HG02798 (cell line): Measurements from ENCODE around the gene LRP1B.

Experiments
- ATAC-seq: cut with Tn5 transposase; IDR thresholded peaks from one replicate; pipeline ENCODE4 v1.9.1; 2021; ENCODE audit warnings: mild to moderate bottlenecking; ENCODE audit not compliant: unreplicated experiment, poor library complexity

The LRP1B gene

DNA sequence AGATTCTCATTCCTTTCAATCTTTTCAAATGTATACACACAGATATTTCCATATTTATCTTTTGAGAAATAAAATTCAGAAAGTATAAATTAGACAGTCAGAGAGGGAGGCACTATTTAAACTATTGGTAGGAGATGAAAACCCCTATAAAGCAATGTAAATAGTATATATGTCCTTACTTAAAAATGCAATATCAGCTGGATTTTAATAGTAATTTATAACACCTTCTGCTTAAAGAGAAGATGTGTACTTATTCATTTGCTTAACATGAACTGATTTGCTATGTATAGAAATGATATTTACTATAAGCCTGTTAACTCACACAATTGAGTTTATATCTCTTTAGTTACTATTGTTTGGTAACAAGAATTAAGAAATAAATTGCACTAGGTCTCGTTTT is 163.3 kb downstream of the LRP1B start:
- ATAC-seq: no peak

DNA sequence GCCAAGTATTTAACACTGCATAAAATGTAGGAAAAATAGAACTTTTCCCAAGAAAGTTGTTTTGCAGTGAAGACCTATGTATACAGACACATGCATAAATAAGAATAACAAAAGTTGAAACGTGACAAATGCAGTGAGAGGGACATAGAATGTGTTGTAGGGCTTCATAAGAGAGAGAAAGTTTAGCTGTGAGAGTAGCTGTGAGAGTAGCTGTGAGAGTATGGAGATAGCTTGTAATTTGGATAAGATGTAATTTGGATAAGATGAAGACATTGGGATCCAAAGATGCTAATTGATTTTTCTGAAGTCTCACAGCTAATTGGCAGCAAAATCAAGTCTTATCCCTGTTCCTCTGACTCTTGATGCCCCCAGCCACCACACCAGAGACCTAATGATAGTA is 170.9 kb downstream of the LRP1B start:
- ATAC-seq: no peak

DNA sequence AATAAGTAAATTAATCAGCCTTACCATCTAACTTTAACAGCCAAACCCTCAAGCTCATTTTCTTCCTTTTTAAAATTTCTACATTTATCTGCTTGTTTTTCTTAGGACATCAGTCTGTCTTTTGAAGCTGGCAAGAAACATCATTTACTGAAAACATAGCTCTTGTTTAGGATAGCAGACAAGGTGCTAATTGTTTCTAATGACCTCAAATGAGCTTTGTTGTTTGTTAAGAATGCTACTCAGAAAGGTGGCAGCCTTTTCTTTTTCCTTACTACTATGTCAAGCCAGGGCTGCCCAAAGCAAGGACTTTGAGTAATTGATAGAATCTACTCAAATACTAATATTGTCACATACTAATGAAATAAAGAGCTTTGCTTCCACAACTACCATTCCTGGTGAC is 171.8 kb downstream of the LRP1B start:
- no peak for ATAC-seq

DNA sequence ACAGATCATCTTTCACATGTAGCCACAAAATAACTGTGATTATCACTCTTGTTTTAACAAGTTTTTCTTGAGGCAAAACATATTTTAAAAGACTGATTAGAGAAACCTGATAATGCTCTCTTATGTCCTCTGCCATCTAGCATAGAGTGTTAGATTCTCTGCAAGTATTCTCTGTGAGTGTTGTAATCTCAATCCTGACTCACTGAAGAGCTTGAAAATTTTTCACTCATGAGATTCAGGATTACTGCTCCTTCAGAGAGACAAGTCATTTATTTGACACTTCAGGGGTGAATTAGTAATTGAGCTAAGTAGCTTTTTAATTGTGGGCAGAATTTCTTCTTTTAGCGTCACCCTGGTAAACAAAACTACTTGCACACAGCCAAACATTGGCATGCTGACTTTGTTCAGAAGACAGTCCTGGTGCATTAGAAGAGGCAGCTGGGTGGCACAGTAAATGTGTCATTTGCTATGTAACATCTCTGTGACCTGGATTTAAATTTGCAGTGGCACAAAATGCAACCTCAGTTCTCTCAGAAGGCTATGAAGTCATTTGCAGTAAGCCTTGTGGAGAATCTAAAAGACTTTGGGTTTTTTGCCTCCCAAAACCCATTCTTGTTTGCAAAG is 172.9 kb downstream of the LRP1B start:
- no peak for ATAC-seq

DNA sequence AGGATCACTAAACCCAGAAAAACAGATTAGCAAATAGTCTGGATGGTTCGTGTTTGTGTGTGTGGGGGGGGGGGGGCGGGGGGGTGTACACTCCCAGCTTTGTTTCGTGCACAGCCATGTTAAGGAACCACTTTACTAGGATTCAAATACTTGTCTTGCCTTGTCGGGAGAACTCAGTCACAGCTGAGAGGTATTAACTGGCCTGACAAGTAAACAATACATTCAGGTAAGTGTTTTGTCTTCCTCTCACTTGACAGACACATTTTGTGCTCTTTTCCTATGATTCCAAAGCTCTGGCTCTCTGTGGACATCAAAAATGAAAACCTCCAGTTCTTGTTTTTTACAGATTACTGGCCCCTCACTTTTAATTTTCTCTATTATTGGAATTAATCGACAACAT is 173.5 kb downstream of the LRP1B start:
- no peak for ATAC-seq

DNA sequence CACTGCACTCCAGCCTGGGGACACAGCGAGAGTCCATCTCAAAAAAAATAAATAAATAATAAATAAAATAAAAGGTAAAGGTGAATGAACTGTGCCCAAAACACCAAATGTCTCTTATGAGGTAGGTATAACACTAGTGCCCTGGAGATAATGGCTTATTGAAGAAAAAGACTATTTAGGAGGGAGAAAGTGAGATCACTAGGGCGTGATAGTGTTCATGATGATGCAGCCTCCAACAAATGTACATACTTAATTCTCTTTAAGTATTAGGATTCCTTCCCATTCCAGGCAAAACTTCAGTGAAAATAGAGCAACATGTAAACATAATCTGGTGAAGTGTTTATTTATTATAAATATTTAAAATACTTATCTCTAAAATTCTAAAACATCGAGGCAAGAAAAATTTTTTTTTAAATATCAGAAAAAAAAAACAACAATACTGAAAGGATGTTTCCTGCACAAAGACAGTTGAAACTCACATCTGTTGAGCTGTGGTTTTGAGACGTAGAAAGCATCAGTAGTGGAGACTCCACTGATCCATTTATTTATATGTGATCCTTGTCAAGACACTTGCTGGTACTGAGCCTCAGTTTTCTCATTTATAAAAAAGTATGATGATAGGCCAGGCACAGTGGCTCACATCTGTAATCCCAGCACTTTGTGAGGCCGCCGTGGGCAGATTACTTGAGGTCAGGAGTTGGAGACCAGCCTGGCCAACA is 183.3 kb downstream of the LRP1B start:
- no peak for ATAC-seq

DNA sequence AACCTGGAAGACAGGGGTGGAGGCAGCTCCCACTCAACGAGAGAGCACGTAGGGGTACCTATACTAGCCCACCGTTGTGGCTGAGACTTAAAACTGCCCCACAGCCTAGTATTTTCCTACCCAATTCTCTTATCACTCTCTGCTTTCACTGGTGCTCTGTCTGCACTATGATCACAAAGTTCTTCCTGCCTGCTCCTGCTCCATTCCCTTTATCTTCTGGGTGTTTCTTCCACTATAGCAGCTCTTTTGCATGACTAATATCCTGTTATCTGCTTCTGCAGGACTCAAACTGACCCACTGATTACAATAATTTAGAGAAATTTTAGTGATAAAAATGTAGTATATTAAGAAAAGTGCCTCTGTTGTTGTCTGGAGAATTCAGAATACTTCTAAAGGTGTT is 184.8 kb downstream of the LRP1B start:
- ATAC-seq: no peak

DNA sequence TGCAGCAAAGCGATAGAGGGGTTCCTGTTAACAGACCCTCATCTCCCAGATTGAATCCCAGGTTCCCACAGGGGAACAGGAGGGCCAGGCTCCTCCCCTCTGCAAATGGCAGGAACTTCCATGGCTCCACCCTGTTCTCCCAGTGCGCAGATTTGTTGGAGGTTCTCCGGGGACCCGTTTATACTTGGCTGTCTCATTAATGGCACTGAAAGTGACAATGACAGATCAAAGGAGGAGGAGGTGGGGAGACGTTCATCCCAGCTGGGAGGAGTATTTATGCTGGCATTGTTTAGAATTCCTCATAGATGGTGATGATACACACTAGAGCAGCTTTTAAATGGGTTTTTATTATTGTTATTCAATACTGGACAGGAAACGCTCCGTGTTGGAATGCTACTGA is 186.9 kb downstream of the LRP1B start:
- no peak for ATAC-seq

DNA sequence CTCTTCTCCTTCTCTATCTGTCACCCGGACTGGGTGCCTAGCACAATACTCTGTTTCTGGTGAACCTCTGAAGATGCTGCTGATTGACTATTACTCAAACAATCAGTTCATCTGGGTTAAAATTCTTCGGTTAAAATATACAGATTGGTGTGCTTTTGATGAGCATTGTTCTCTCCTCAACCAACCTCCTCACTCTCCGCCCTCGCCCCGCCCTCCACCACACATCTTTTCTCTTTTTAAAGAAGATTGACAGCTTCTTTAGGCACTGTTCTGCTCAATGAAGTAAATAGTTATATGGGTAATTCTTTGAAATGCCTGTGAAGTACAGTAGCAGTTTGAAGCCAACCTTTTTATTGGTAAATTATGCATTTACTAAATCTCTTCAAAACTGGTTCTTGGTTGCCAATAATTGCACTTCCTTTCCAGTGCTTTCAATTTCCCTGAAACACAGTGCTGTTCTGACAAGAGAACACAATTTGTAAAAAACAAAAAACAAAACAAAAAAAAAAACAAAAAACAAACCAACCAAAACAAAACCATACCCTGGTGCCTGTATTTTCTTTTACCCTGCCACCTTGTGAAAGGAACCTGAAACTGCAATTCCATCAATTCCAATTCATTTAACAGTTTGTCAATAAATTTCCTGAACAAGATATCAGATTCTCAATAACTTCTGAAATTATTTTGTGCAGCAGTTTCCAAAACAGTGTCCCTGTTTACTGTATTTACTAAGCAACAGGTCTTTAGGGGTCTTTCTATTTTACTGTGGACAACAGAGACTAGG is 188.6 kb downstream of the LRP1B start:
- ATAC-seq: no peak

DNA sequence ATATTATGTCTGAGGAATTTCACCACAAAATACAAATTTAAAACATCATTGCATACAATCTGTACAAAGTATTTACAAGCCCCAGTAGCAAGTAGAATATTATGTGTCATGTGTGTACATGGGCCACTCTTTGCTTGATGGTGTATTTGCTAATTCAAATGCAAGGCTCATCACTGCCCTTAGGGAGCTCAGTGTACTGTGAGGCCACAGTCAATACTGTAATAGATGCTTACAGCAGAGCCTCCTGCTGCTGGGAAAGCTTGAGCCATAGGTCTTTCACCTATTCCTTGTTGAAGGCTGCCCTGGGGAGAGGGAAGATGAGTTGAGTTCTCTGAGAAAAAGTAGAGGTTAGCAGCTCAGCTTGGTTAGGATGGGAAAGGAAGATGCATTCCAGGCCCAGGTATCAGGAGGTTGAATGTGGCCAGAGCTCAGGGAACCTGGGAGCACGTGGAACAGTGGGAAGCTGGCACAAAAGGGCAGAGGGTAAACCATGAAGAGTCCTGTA is 189.6 kb downstream of the LRP1B start:
- no peak for ATAC-seq

DNA sequence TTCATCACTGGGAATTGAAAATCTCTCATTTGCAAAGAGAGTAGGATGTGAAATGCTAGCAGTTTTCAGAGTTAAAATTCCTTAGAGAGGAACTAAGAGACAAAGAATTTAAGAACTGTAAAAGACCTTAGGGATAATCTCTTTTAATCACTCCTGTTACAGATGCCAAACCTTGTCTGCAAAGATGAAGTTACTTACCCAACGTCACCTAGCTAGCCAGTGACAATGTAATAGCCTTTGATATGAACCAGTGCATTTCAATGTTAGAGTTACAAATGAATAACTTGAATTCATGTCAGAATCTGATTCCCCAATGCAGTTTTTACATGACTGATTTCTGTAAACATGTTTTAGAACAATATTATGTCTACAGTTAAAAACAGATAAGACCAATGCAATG is 190.1 kb downstream of the LRP1B start:
- ATAC-seq: no peak

DNA sequence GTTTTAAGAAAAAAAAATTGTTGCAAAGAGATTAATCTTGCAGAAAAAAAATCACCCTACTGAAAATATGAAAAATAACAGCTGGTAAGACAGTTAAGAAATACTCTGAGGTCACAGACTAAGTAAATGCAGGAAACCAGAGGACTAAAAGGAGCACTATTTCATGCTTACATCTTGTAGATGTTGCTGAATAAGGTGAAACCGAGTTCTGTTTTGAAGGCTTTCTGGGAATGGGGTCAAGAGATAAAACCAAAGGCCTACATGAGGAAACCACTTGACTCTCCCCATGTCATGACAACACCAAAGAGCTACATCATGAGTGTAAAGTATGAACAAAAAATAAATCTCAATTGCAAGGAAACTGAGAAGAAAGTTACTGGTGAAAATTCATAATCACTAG is 197.6 kb downstream of the LRP1B start:
- ATAC-seq: no peak

DNA sequence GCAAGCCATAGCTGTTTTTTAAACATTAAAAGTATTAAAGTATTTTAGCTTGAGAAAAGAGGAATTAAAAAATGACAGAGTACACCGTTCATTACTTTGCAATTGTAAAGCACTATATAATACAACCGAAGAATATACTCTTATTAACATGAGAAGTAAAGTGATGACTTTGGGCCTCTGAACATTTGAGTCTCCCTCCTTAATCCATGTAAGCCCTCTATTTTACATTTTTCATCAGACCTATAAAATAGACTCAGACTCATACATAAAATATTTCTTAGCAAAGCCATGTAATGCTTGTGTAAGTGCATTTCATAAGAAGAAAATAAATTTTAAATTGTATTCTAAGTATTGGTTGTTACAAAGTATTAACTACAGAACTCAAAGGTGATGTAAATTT is 198.6 kb downstream of the LRP1B start:
- no peak for ATAC-seq

DNA sequence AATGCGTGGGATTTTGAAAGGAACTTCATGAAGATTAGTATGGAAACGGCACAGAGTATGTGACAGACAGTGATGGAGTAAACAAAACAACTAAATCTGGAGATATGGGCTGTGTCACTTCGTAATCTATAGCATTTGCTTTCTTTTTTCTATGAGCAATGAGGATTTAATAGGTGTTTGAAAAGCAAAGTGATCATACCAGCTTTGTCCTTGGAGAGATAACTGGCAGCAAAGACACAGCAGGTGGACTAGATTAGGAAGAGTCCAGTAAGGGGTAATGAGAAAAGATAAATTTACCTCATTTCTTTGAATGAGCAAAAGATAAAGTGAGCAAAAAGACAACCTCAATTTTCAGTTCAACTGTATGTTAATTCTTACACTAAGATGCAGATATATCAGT is 199.0 kb downstream of the LRP1B start:
- no peak for ATAC-seq

DNA sequence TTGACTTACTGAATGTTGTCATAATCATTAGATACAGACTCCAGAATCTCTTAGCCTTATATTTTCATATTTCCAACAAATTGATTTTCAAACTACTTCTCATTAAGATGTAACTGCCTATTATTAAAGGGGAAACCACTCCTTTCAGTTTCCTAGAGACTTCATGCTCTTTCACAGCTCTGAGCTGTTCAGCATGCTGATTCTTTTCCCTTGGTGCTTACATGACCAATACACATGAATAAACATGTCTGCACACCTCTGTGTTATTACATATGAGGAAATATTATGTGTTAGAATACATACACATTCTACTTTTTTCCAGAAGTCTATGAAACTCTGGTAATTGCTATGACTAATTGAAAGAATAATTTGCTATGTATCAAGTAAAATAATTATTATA is 200.0 kb downstream of the LRP1B start:
- ATAC-seq: no peak

DNA sequence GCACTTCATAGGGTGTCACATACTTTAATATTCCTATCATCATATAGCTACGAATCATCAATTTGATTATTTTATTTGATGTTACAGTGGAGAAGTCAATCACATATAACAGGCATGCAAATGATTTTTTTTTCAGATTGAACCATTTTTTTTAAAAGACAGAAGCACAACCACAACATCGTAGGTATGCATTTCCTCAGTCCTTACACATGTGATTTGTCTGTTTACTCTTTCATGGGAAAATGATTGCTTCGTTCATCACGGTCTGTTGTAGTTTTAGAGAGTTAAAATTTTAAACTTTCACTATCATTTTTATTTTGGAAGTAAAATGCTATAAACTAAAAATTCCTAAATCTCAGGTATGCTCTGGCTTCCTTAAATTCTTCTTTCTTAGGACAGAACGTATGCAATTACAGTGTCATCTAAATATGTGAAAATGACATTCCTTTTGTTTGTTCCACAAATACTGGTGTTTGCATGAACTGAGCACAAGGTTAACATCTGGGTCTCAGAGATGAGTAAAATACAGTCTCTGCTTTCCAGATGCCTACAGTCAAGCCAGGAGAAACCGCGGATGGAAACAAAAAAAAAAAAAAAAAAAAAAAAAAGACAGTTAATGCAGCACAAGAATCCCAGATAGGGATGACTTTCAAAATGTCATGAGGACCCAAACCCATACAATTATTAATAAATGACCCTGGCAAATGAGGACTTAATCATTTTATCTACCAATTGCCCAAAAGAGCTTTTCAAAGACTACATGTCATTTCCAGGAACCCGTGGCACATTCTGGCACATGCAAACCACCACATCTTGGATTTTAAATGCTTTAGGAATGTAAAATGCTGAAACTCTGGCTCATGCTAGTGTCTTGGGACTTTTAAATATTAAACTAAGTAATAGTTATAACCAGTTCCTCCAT is 201.2 kb downstream of the LRP1B start:
- no peak for ATAC-seq

DNA sequence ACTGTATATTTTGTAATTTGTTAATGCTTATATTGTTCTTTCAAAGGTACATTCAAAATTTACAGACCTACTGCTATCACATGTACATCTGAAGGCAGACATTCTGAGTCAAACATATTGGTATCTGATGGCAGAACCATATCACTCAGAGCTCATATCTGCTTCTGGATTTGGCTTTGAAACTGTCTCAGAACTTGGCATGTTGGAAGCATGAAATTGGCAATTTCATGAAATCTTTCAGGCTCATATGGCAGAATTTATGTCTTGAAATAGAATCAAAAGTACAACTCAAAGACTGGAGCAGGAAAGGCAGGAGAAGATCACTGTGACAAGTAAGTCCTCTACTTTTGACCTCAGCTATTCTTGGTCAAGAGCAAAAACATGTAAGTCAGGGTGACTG is 202.3 kb downstream of the LRP1B start:
- ATAC-seq: no peak

DNA sequence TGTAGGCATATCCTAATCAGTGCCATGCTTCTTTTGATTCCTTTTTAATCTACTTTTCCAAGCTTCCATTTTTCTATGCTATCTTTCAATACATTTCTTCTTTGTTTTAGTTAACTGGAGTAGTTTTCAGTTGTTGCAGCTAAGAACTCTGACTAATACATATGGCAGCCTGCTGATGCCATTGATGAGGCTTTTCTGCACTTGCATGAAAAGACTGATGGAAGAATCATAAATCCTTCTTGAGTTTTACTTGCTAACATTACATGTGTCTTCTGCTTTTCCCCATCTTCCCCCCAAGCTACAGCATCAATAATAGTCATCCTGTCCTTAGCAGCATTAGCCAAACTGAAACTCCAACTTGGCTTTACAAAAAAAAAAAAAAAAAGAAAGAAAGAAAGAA is 203.3 kb downstream of the LRP1B start:
- no peak for ATAC-seq

DNA sequence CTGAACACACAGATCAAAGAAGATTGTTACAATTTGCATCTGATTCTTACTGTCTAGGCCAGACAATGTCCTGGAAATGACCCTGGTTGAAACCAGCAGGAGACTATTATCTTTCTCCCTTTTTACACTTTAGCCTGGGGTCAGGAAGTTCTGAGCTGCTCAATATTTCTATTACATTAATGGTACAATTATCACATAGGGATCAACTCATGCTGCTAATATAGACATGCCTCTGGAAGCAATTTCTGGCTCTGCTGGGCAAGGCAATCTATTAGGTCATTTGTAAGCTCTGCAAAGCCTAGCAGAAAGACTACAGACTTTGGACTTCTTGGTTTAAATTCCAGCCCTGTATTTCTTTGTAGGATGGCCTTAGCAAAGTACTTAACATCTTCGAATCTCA is 205.3 kb downstream of the LRP1B start:
- no peak for ATAC-seq

DNA sequence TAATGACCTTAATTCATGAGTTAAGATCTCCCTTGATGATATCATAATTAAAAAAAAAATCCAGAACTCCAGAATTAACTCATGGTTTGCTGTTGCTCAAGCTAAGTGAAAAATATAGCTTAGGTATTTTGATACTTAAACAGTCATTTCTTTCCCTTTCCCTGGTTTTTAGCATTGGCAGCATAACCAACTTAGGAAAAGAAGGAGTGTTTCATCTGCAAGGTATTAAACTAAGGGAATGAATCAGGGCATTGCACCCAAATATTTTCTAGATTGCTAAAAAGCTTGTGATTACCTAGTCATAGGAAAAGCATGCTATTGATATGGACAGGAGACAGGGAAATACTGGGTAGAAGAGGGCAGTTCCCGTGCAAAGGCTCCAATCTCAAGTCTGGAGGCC is 207.2 kb downstream of the LRP1B start:
- ATAC-seq: no peak
